Lung (tissue), 12 donors: ENCODE measurements around the gene SUPT6H. TPM values are rescaled to one million over a fixed set of nuclear protein-coding genes. Genes with fewer than 3 reads are reported as not detected.

Experiments used
- ATAC-seq: fragments of 200-7000 bp; cut with Tn5 transposase; one replicate; pipeline ENCODE4 v1.9.1; 2020; ENCODE audit warnings: moderate number of reproducible peaks; ENCODE audit not compliant: insufficient read depth, low FRiP score
- DNase-seq, 3 donors: peaks; one replicate each; pipeline ENCODE4 v3.0.0-alpha.2; 2013 to 2017
- H3K27ac ChIP-seq, 2 donors: one replicate each; pipeline ENCODE4 v1.5.1; 2013; ENCODE audit warnings: mild to moderate bottlenecking in 2 of 2, moderate library complexity in 2 of 2, control low read depth in 1 of 2, inconsistent platforms in 1 of 2, low read depth in 1 of 2, low read length in 1 of 2
- H3K27me3 ChIP-seq, 3 donors: one replicate each; pipeline ENCODE4 v1.5.1; 2013; ENCODE audit warnings: low read length in 2 of 3; ENCODE audit not compliant: control insufficient read depth in 3 of 3, insufficient read depth in 3 of 3
- H3K36me3 ChIP-seq, 4 donors: one replicate each; pipeline ENCODE4 v1.5.1; 2013; ENCODE audit warnings: low read length in 4 of 4, mild to moderate bottlenecking in 1 of 4, moderate library complexity in 1 of 4; ENCODE audit not compliant: control insufficient read depth in 4 of 4, insufficient read depth in 4 of 4
- H3K4me1 ChIP-seq, 5 donors: one replicate each; pipeline ENCODE4 v1.5.1; 2013; ENCODE audit warnings: low read length in 5 of 5, mild to moderate bottlenecking in 2 of 5, moderate library complexity in 1 of 5; ENCODE audit not compliant: control insufficient read depth in 5 of 5, insufficient read depth in 5 of 5
- H3K4me3 ChIP-seq: one replicate; pipeline ENCODE4 v1.5.1; 2013; ENCODE audit warnings: mild to moderate bottlenecking, control low read depth, moderate library complexity
- H3K9ac ChIP-seq, 2 donors: one replicate each; pipeline ENCODE4 v1.5.1; 2013; ENCODE audit warnings: low read length in 2 of 2, control low read depth in 1 of 2; ENCODE audit not compliant: insufficient read depth in 1 of 2
- H3K9me3 ChIP-seq, 4 donors: one replicate each; pipeline ENCODE4 v1.5.1; 2013; ENCODE audit warnings: low read length in 3 of 4, mild to moderate bottlenecking in 1 of 4, moderate library complexity in 1 of 4; ENCODE audit not compliant: control insufficient read depth in 4 of 4, insufficient read depth in 3 of 4
- CTCF ChIP-seq: IDR thresholded peaks from 2 replicates; pipeline ENCODE4 v1.5.1; 2012; ENCODE audit warnings: mild to moderate bottlenecking; ENCODE audit errors: control extremely low read depth, extremely low read depth
- WGBS, 2 donors: extraction: QIAGEN DNeasy Blood & Tissue Kit; methylation state at CpG; one replicate each; pipeline ENCODE4 v1.1.7; 2013; 5-methylcytosine and 5-hydroxymethylcytosine counted together
- polyA plus RNA-seq, 2 donors: library from polyadenylated mRNA; stranded (reverse); fragments of 200-250 nt; gene quantifications; one replicate each; pipeline ENCODE4 v1.2.1, GENCODE V29; 2013
- total RNA-seq, 2 donors: library from RNA; depleted of rRNA in 1 of 2; stranded (reverse); fragments of >200 nt in 1 of 2; gene quantifications; one replicate each; pipeline ENCODE4 v1.2.1, GENCODE V29; 2014 to 2021
- donor health status: control.
- donor health status: control.
- donor health status: Bipolar disorder and iron deficiency.
- donor health status: healthy.
- donor health status: DM: yes; HTN: yes; CAD: no.

Gene SUPT6H
- total and polyA plus RNA-seq, 4 donors = 27.5 to 96.4 (median 48.6) TPM

DNA sequence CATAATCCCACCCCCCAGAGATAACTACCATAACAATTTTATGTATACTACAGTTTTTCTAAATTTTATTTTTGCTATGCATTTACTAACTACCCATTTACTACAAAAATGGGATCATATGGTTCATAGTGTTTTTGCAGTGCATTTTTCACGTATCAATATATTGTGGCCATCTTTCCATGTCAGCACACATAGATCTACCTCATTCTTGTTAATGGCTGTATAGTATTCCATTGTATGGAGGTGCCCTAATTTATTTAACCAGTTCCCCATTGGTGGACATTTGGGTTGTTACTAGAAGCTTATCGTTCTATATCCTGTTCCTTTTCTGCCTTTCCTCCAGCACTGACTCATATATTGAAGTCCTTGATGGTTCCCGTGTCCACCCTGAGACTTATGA is 27.0 kb downstream of the SUPT6H start:
- ATAC-seq (no peak), DNase-seq (no peak)
- WGBS, 2 donors = 98 to 99% methylated on average over 3 of the region's 3 CpGs
- H3K27ac ChIP-seq = no peak overlapping the region
- H3K27me3 ChIP-seq = no peaks in the 10 kb centered on the region
- peaks cover 56 to 75% (median 67%) of the 10 kb centered on the region in 4 donors for H3K36me3 ChIP-seq
- peaks cover 0 to 3% (median 0%) of the 10 kb centered on the region in 5 donors for H3K4me1 ChIP-seq
- no peak for TF ChIP-seq CTCF
- no peak overlapping the region for H3K9ac ChIP-seq
- no peak overlapping the region for H3K4me3 ChIP-seq
- H3K9me3 ChIP-seq = no peaks in the 10 kb centered on the region

GRCh38 chr17:28693869-28694268 is 31.9 kb downstream of the SUPT6H start:
- Histone ChIP-seq H3K9me3 (no peaks in the 10 kb centered on the region), H3K36me3 (peaks cover 45 to 77% (median 68%) of the 10 kb centered on the region in 4 donors), H3K27ac (no peak overlapping the region), H3K27me3 (no peaks in the 10 kb centered on the region), H3K4me3 (no peak overlapping the region), H3K4me1 (no peaks in the 10 kb centered on the region), H3K9ac (no peak overlapping the region)
- WGBS, 2 donors = 96 to 98% methylated on average over 1 of the region's 1 CpG
- TF ChIP-seq CTCF = no peak
- DNase-seq (no peak), ATAC-seq (no peak)

GRCh38 chr17:28698253-28698941 is 36.4 kb downstream of the SUPT6H start:
- WGBS, 2 donors = 88 to 93% methylated on average over 6 of the region's 6 CpGs

More at GRCh38 chr17:28698253-28698941, 36.4 kb downstream of the SUPT6H start:
- Histone ChIP-seq H3K27ac (no peak overlapping the region), H3K9ac (no peak overlapping the region), H3K27me3 (no peaks in the 10 kb centered on the region), H3K4me3 (no peak overlapping the region), H3K9me3 (no peaks in the 10 kb centered on the region), H3K36me3 (peaks cover 63 to 88% (median 71%) of the 10 kb centered on the region in 4 donors), H3K4me1 (no peaks in the 10 kb centered on the region)
- DNase-seq (no peak), ATAC-seq (no peak)
- no peak for TF ChIP-seq CTCF
